HepG2 (cell line): ENCODE measurements around the gene DIP2C.

Source experiments
- BHLHE40 ChIP-seq: IDR thresholded peaks from 2 replicates; pipeline ENCODE4 v1.6.1; 2011; ENCODE audit warnings: low read length, improper control_type of control experiment
- CBFB ChIP-seq: sonication (generic); formaldehyde crosslinking; IDR thresholded peaks from 2 replicates; pipeline ENCODE4 v1.4.0; 2020; ENCODE audit warnings: missing genetic modification reagents
- KAT2B ChIP-seq: fragments of 150-350 bp; IDR thresholded peaks from 2 replicates; pipeline ENCODE4 v1.6.1; 2014; ENCODE audit warnings: low read depth, low read length, borderline replicate concordance
- SIN3A ChIP-seq: IDR thresholded peaks from 2 replicates; pipeline ENCODE4 v1.6.1; 2011; ENCODE audit warnings: low read depth, mild to moderate bottlenecking, control low read depth, low read length, borderline replicate concordance
- TBX3 ChIP-seq: fragments of 450-650 bp; IDR thresholded peaks from 2 replicates; pipeline ENCODE4 v1.6.1; 2017; ENCODE audit warnings: antibody characterized with exemption, mild to moderate bottlenecking, inconsistent platforms, borderline replicate concordance
- ZNF160 ChIP-seq: sonication (generic); formaldehyde crosslinking; IDR thresholded peaks from 2 replicates; pipeline ENCODE4 v1.8.0; 2022; ENCODE audit warnings: mild to moderate bottlenecking, inconsistent platforms, missing genetic modification reagents
- ZNF274 ChIP-seq: sonication (generic); formaldehyde crosslinking; IDR thresholded peaks from 2 replicates; pipeline ENCODE4 v1.5.1; 2020; ENCODE audit warnings: mild to moderate bottlenecking, missing genetic modification reagents
- ZNF547 ChIP-seq: sonication (generic); formaldehyde crosslinking; IDR thresholded peaks from 2 replicates; pipeline ENCODE4 v1.5.1; 2020; ENCODE audit warnings: mild to moderate bottlenecking, missing genetic modification reagents
- TF ChIP-seq, protein P1 (sequence below): sonication (generic); formaldehyde crosslinking; IDR thresholded peaks from 2 replicates; pipeline ENCODE4 v1.9.0; 2021; ENCODE audit warnings: missing genetic modification reagents, borderline replicate concordance
- TF ChIP-seq, protein P2 (sequence below): sonication (generic); formaldehyde crosslinking; IDR thresholded peaks from 2 replicates; pipeline ENCODE4 v1.5.0; 2020; ENCODE audit warnings: mild to moderate bottlenecking, missing genetic modification reagents, moderate library complexity
- TF ChIP-seq, protein P3 (sequence below): IDR thresholded peaks from 2 replicates; pipeline ENCODE4 v1.6.1; 2012; ENCODE audit warnings: inconsistent platforms
- TF ChIP-seq, protein P4 (sequence below): sonication (generic); formaldehyde crosslinking; IDR thresholded peaks from 2 replicates; pipeline ENCODE4 v1.5.1; 2020; ENCODE audit warnings: missing genetic modification reagents, mild to moderate bottlenecking, borderline replicate concordance
- TF ChIP-seq, protein P5 (sequence below): sonication (generic); formaldehyde crosslinking; IDR thresholded peaks from 2 replicates; pipeline ENCODE4 v1.8.0; 2022; ENCODE audit warnings: mild to moderate bottlenecking, missing genetic modification reagents, borderline replicate concordance

DNA sequence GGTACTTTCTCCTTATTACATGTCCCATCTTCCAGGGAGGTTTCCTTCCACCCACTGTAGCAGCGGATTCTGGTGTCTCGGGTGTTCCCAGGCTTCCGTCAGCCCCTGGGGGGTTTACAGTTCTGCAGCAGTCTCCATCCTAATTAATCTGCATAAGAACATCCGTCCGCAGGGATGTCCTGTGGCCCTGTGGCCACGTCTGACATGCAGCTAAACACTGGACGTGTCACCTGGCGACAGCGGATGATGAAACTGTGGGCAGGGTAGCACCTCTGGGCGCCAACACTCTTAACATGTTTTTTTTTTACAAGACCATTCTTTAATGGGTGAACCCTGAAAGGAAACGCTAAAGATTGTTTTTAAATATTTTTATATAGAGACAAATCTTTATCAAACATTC is 58.2 kb downstream of the DIP2C start:
- TF ChIP-seq, protein P1, sequence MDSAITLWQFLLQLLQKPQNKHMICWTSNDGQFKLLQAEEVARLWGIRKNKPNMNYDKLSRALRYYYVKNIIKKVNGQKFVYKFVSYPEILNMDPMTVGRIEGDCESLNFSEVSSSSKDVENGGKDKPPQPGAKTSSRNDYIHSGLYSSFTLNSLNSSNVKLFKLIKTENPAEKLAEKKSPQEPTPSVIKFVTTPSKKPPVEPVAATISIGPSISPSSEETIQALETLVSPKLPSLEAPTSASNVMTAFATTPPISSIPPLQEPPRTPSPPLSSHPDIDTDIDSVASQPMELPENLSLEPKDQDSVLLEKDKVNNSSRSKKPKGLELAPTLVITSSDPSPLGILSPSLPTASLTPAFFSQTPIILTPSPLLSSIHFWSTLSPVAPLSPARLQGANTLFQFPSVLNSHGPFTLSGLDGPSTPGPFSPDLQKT (CRISPR knock-in tag), result no peak
- TF ChIP-seq BHLHE40 (no peak), KAT2B (no peak), ZNF160 (CRISPR knock-in tag) (no peak), ZNF547 (no peak), CBFB (no peak), SIN3A (no peak), TBX3 (no peak), ZNF274 (CRISPR knock-in tag) (no peak)
- TF ChIP-seq, protein P2, sequence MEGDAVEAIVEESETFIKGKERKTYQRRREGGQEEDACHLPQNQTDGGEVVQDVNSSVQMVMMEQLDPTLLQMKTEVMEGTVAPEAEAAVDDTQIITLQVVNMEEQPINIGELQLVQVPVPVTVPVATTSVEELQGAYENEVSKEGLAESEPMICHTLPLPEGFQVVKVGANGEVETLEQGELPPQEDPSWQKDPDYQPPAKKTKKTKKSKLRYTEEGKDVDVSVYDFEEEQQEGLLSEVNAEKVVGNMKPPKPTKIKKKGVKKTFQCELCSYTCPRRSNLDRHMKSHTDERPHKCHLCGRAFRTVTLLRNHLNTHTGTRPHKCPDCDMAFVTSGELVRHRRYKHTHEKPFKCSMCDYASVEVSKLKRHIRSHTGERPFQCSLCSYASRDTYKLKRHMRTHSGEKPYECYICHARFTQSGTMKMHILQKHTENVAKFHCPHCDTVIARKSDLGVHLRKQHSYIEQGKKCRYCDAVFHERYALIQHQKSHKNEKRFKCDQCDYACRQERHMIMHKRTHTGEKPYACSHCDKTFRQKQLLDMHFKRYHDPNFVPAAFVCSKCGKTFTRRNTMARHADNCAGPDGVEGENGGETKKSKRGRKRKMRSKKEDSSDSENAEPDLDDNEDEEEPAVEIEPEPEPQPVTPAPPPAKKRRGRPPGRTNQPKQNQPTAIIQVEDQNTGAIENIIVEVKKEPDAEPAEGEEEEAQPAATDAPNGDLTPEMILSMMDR (CRISPR knock-in tag), result no peak
- TF ChIP-seq, protein P3, sequence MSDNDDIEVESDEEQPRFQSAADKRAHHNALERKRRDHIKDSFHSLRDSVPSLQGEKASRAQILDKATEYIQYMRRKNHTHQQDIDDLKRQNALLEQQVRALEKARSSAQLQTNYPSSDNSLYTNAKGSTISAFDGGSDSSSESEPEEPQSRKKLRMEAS, result no peak
- TF ChIP-seq, protein P4, sequence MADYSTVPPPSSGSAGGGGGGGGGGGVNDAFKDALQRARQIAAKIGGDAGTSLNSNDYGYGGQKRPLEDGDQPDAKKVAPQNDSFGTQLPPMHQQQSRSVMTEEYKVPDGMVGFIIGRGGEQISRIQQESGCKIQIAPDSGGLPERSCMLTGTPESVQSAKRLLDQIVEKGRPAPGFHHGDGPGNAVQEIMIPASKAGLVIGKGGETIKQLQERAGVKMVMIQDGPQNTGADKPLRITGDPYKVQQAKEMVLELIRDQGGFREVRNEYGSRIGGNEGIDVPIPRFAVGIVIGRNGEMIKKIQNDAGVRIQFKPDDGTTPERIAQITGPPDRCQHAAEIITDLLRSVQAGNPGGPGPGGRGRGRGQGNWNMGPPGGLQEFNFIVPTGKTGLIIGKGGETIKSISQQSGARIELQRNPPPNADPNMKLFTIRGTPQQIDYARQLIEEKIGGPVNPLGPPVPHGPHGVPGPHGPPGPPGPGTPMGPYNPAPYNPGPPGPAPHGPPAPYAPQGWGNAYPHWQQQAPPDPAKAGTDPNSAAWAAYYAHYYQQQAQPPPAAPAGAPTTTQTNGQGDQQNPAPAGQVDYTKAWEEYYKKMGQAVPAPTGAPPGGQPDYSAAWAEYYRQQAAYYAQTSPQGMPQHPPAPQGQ (CRISPR knock-in tag), result no peak
- TF ChIP-seq, protein P5, sequence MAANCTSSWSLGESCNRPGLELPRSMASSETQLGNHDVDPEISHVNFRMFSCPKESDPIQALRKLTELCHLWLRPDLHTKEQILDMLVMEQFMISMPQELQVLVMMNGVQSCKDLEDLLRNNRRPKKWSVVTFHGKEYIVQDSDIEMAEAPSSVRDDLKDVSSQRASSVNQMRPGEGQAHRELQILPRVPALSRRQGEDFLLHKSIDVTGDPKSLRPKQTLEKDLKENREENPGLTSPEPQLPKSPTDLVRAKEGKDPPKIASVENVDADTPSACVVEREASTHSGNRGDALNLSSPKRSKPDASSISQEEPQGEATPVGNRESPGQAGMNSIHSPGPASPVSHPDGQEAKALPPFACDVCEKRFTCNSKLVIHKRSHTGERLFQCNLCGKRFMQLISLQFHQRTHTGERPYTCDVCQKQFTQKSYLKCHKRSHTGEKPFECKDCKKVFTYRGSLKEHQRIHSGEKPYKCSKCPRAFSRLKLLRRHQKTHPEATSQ (CRISPR knock-in tag), result no peak
